Endodermal cell (in vitro differentiated cells): ENCODE results near the gene GZMB. TPM values are rescaled to one million over a fixed set of nuclear protein-coding genes. Genes with fewer than 3 reads are reported as not detected.

Source experiments
- DNase-seq: peaks from one replicate; pipeline ENCODE4 v3.0.0-alpha.2; 2017
- H3K27ac ChIP-seq: 2 replicates; pipeline ENCODE4 v1.5.1; 2013; ENCODE audit warnings: mild to moderate bottlenecking, low read depth, low read length, moderate library complexity
- H3K27me3 ChIP-seq: 2 replicates; pipeline ENCODE4 v1.6.1; 2013; ENCODE audit warnings: mild to moderate bottlenecking, low read length, moderate library complexity; ENCODE audit not compliant: insufficient read depth, control insufficient read depth, poor library complexity, severe bottlenecking
- H3K36me3 ChIP-seq: 2 replicates; pipeline ENCODE4 v1.7.0; 2013; ENCODE audit warnings: mild to moderate bottlenecking, low read length, moderate library complexity; ENCODE audit not compliant: control insufficient read depth, insufficient read depth
- H3K4me1 ChIP-seq: one replicate; pipeline ENCODE4 v1.7.0; 2013; ENCODE audit warnings: low read length; ENCODE audit not compliant: control insufficient read depth, insufficient read depth
- H3K4me3 ChIP-seq: 2 replicates; pipeline ENCODE4 v1.5.1; 2013; ENCODE audit warnings: mild to moderate bottlenecking, low read length, moderate library complexity
- H3K9ac ChIP-seq: 2 replicates; pipeline ENCODE4 v1.6.1; 2013; ENCODE audit warnings: mild to moderate bottlenecking, low read length, moderate library complexity; ENCODE audit not compliant: poor library complexity, severe bottlenecking; ENCODE audit errors: extremely low read depth
- H3K9me3 ChIP-seq: 2 replicates; pipeline ENCODE4 v1.6.1; 2013; ENCODE audit warnings: mild to moderate bottlenecking, low read length, moderate library complexity; ENCODE audit not compliant: control insufficient read depth
- H3K27ac Mint-ChIP-seq: 2 replicates; pipeline ENCODE4 v1.8.0; 2020; ENCODE audit warnings: mixed read lengths
- H3K27me3 Mint-ChIP-seq: 2 replicates; pipeline ENCODE4 v1.8.0; 2021; ENCODE audit warnings: mild to moderate bottlenecking, mixed read lengths; ENCODE audit not compliant: insufficient read depth
- H3K36me3 Mint-ChIP-seq: 2 replicates; pipeline ENCODE4 v1.8.0; 2020; ENCODE audit warnings: low read depth, mixed read lengths
- H3K4me1 Mint-ChIP-seq: 2 replicates; pipeline ENCODE4 v1.8.0; 2020; ENCODE audit warnings: mixed read lengths
- H3K4me3 Mint-ChIP-seq: 2 replicates; pipeline ENCODE4 v1.8.0; 2020; ENCODE audit warnings: mild to moderate bottlenecking, moderate library complexity, mixed read lengths
- H3K9me3 Mint-ChIP-seq: 2 replicates; pipeline ENCODE4 v1.8.0; 2020; ENCODE audit warnings: mild to moderate bottlenecking, mixed read lengths
- CTCF ChIP-seq: fragments of 200-600 bp; sonication (generic); conservative IDR thresholded peaks from 2 replicates; pipeline ENCODE4 v1.5.0; 2021; ENCODE audit warnings: antibody characterized with exemption, mild to moderate bottlenecking
- WGBS, 2 experiments: methylation state at CpG; one replicate each; pipeline versions ENCODE4 v1.1.5 to v1.1.7; 2013; ENCODE audit warnings: missing lambda C conversion rate in 2 of 2, mixed read lengths in 1 of 2; ENCODE audit not compliant: insufficient coverage in 1 of 2, insufficient read length in 1 of 2; 5-methylcytosine and 5-hydroxymethylcytosine counted together
- total RNA-seq, 2 donors: library from RNA; stranded (reverse); fragmentation: NEBNext Ultra II Directional in 1 of 2; extraction: Animal tissue kit (Norgen Biotek cat#: 25700) in 1 of 2; gene quantifications; 2 replicates in 1 of 2; 3 replicates in 1 of 2; pipeline ENCODE4 v1.2.1, GENCODE V29; 2021

Gene GZMB
- total RNA-seq, 2 donors from 2014 or later: not detected

DNA sequence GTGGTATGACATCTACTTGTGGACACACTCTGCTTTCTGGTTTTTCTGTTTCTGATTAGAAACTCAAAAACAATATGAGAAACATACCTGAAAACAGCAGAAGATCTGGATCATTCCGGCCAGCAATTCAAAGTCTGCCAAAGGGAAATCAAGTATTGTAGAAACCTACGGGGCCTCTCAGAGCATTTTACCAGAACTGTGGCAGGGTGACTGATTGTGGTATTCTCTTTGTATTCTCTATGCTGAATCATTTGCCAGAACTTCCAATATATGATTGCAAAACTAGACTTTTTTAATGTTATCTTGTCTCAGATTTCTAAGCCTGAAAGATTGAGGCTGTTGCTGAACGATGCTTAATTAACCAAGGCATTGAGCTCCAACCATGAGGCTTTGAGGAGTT is 5.9 kb upstream of the GZMB start:
- no peak for TF ChIP-seq CTCF
- no peak for DNase-seq
- Mint-ChIP-seq H3K9me3 (no peaks in the 10 kb centered on the region), H3K4me1 (no peaks in the 10 kb centered on the region), H3K36me3 (no peaks in the 10 kb centered on the region), H3K4me3 (no peak overlapping the region), H3K27ac (no peak overlapping the region), H3K27me3 (no peaks in the 10 kb centered on the region)
- H3K4me1 ChIP-seq: no peaks in the 10 kb centered on the region
- no peaks in the 10 kb centered on the region for H3K9me3 ChIP-seq
- H3K9ac ChIP-seq: no peak overlapping the region
- H3K27me3 ChIP-seq: no peaks in the 10 kb centered on the region
- no peak overlapping the region for H3K27ac ChIP-seq
- no peaks in the 10 kb centered on the region for H3K36me3 ChIP-seq
- no peak overlapping the region for H3K4me3 ChIP-seq
- WGBS, 2 experiments: 92 to 94% methylated on average over 3 of the region's 3 CpGs

- Mint-ChIP-seq H3K4me1 (no peaks in the 10 kb centered on the region), H3K27ac (no peak overlapping the region), H3K4me3 (no peak overlapping the region), H3K27me3 (no peaks in the 10 kb centered on the region), H3K9me3 (no peaks in the 10 kb centered on the region), H3K36me3 (no peaks in the 10 kb centered on the region)
- H3K27me3 ChIP-seq: no peaks in the 10 kb centered on the region
- no peaks in the 10 kb centered on the region for H3K4me1 ChIP-seq
- H3K4me3 ChIP-seq: no peak overlapping the region
- H3K36me3 ChIP-seq: no peaks in the 10 kb centered on the region
- WGBS, 2 experiments: 89 to 100% methylated on average over 2 to 3 of the region's 3 CpGs
- no peak for DNase-seq
- H3K9ac ChIP-seq: no peak overlapping the region
- no peak for TF ChIP-seq CTCF
- no peak overlapping the region for H3K27ac ChIP-seq
- no peaks in the 10 kb centered on the region for H3K9me3 ChIP-seq
These were observed 5.3 kb upstream of the GZMB start for GRCh38 chr14:24639270-24639669.

- no peaks in the 10 kb centered on the region for H3K36me3 ChIP-seq
- no peaks in the 10 kb centered on the region for H3K4me1 ChIP-seq
- Mint-ChIP-seq H3K4me1 (no peaks in the 10 kb centered on the region), H3K9me3 (no peaks in the 10 kb centered on the region), H3K27me3 (no peaks in the 10 kb centered on the region), H3K27ac (no peak overlapping the region), H3K4me3 (no peak overlapping the region), H3K36me3 (no peaks in the 10 kb centered on the region)
- H3K27me3 ChIP-seq: no peaks in the 10 kb centered on the region
- no peak overlapping the region for H3K9ac ChIP-seq
- no peak for DNase-seq
- H3K9me3 ChIP-seq: no peaks in the 10 kb centered on the region
- no peak for TF ChIP-seq CTCF
- no peak overlapping the region for H3K4me3 ChIP-seq
- H3K27ac ChIP-seq: no peak overlapping the region
- WGBS, 2 experiments: 97 to 100% methylated on average over 1 of the region's 1 CpG
These were observed 637 bp downstream of the GZMB start for GRCh38 chr14:24633353-24633752.
